Measurements from ENCODE around the gene PAQR6.

DNA sequence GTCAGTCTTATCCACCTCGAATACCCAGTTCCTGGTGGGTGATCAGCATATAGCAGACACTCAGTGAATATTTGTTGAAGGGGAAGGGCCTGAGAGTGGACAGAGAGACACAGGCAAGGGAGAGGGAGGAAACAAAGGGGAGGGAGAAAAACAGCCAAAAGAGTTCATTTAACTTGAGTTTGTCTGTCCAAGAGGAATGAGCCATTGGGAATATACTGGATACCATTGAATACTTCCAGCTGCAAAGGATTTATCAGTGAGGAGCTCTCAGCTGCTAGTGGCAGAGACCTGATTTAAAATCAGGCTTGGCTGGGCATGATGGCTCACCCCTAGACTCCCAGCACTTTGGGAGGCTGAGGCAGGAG lies 17.4 kb downstream of the PAQR6 start:
- TF ChIP-seq CTCF (IDR thresholded peaks at IDR 0.05; ENCODE audit: poor library complexity, severe bottlenecking), result no peak
- TF ChIP-seq REST (IDR thresholded peaks at IDR 0.05; ENCODE audit: borderline replicate concordance), result no peak
- TF ChIP-seq EP300 (conservative IDR thresholded peaks at IDR 0.05; ENCODE audit: poor library complexity, severe bottlenecking), result no peak
- no peak for TF ChIP-seq POLR2AphosphoS5 (IDR thresholded peaks at IDR 0.05)
- TF ChIP-seq TAF1 (IDR thresholded peaks at IDR 0.05; ENCODE audit: low read depth), result no peak
- no peak for TF ChIP-seq RAD21 (conservative IDR thresholded peaks at IDR 0.05)
- no peak for TF ChIP-seq EZH2 (IDR thresholded peaks at IDR 0.05; ENCODE audit: borderline replicate concordance, insufficient read depth, low read length, poor library complexity, severe bottlenecking)
- no peak for TF ChIP-seq MXI1 (conservative IDR thresholded peaks at IDR 0.05; ENCODE audit: poor library complexity, severe bottlenecking)

All from neural cell (in vitro differentiated cells).